HEK293 (cell line): ENCODE data around the gene PGS1.

ENCODE experiments used
- CTCF ChIP-seq: fragments of 450-650 bp; formaldehyde crosslinking; IDR thresholded peaks from 2 replicates; pipeline ENCODE4 v1.5.1; 2016; ENCODE audit warnings: missing biosample characterization, missing genetic modification characterization
- MYNN ChIP-seq: fragments of 450-650 bp; formaldehyde crosslinking; IDR thresholded peaks from 2 replicates; pipeline ENCODE4 v1.5.1; 2016; ENCODE audit warnings: missing biosample characterization, missing genetic modification characterization, borderline replicate concordance
- OSR2 ChIP-seq: fragments of 450-650 bp; formaldehyde crosslinking; IDR thresholded peaks from 2 replicates; pipeline ENCODE4 v1.5.1; 2016; ENCODE audit warnings: missing biosample characterization, missing genetic modification characterization
- PBX3 ChIP-seq: sonication (generic); formaldehyde crosslinking; IDR thresholded peaks from 2 replicates; pipeline ENCODE4 v1.8.1; 2022; ENCODE audit warnings: mild to moderate bottlenecking, moderate library complexity, missing genetic modification reagents
- TCF7L2 ChIP-seq: IDR thresholded peaks from 2 replicates; pipeline ENCODE4 v1.6.1; 2011; ENCODE audit warnings: low read depth, mild to moderate bottlenecking, inconsistent platforms, low read length, moderate library complexity, borderline replicate concordance
- ZNF529 ChIP-seq: fragments of 450-650 bp; formaldehyde crosslinking; IDR thresholded peaks from 2 replicates; pipeline ENCODE4 v1.5.1; 2017; ENCODE audit warnings: missing genetic modification characterization, missing biosample characterization; ENCODE audit not compliant: insufficient replicate concordance
- ZNF571 ChIP-seq: fragments of 450-650 bp; formaldehyde crosslinking; IDR thresholded peaks from 2 replicates; pipeline ENCODE4 v1.5.0; 2017; ENCODE audit warnings: missing biosample characterization, missing genetic modification characterization

GRCh38 chr17:78433780-78434335, 55.4 kb downstream of the PGS1 start:
- no peak for TF ChIP-seq TCF7L2
- no peak for TF ChIP-seq PBX3 (CRISPR knock-in tag)
- TF ChIP-seq MYNN (tag by site-specific recombination): no peak
- TF ChIP-seq CTCF (tag by site-specific recombination): no peak
- TF ChIP-seq OSR2 (tag by site-specific recombination): no peak
- no peak for TF ChIP-seq ZNF571
- no peak for TF ChIP-seq ZNF529 (tag by site-specific recombination)
